Breast epithelium (tissue), 4 donors: ENCODE data around the gene HDAC7. TPM values are rescaled to one million over a fixed set of nuclear protein-coding genes. Genes with fewer than 3 reads are reported as not detected.
"Not testable (repeated sequence)": the region's sequence is repeated elsewhere in the genome, so short reads cannot be mapped to it uniquely, and the experiment has no call there.

Experiments
- DNase-seq, 2 donors: peaks; one replicate each; pipeline ENCODE4 v3.0.0-alpha.2; 2019; ENCODE audit warnings: low spot score in 2 of 2
- H3K27ac ChIP-seq, 2 donors: fragments of 200-600 bp; sonication (generic) in 1 of 2; one replicate each; pipeline ENCODE4 v1.5.1; 2016 to 2019; ENCODE audit warnings: mild to moderate bottlenecking in 1 of 2
- H3K27me3 ChIP-seq, 2 donors: fragments of 200-600 bp; sonication (generic) in 1 of 2; one replicate each; pipeline versions ENCODE4 v1.5.1 to v1.6.0; 2017 to 2019; ENCODE audit warnings: control low read depth in 1 of 2, mild to moderate bottlenecking in 1 of 2
- H3K36me3 ChIP-seq: fragments of 200-600 bp; one replicate; pipeline ENCODE4 v1.5.1; 2019
- H3K4me1 ChIP-seq, 2 donors: fragments of 200-600 bp; sonication (generic); one replicate each; pipeline ENCODE4 v1.5.1; 2016 to 2019; ENCODE audit warnings: control low read depth in 1 of 2
- H3K4me3 ChIP-seq, 3 donors: fragments of 200-600 bp; sonication (generic); 1 replicate in 2 of 3; 2 replicates in 1 of 3; pipeline ENCODE4 v1.5.1; 2016 to 2019; ENCODE audit warnings: mild to moderate bottlenecking in 3 of 3, moderate library complexity in 2 of 3
- H3K9me3 ChIP-seq, 2 donors: fragments of 200-600 bp; sonication (generic) in 1 of 2; one replicate each; pipeline ENCODE4 v1.5.1; 2016 to 2019; ENCODE audit warnings: control low read depth in 1 of 2
- CTCF ChIP-seq, 3 donors: fragments of 450-650 bp; IDR thresholded peaks; one replicate each; pipeline ENCODE4 v1.5.1; 2016 to 2017; ENCODE audit warnings: antibody characterized with exemption in 3 of 3, mild to moderate bottlenecking in 3 of 3, moderate library complexity in 3 of 3
- POLR2A ChIP-seq: fragments of 450-650 bp; IDR thresholded peaks from one replicate; pipeline ENCODE4 v1.6.1; 2016; ENCODE audit warnings: antibody characterized with exemption, mild to moderate bottlenecking, moderate library complexity
- POLR2AphosphoS5 ChIP-seq, 3 donors: sonication (generic); formaldehyde crosslinking; IDR thresholded peaks; one replicate each; pipeline ENCODE4 v1.6.1; 2017; ENCODE audit warnings: antibody characterized with exemption in 3 of 3
- intact Hi-C: fragments of 100-400 bp; cut with DNase I; formaldehyde crosslinking; loops from one replicate; pipeline ENCODE4 v1.15.1; 2023; ENCODE audit warnings: low total_unique reads
- total RNA-seq, 3 donors: library from RNA; depleted of rRNA; stranded (reverse); fragments of >200 nt; gene quantifications; one replicate each; pipeline ENCODE4 v1.1.0, GENCODE V29; 2016

HDAC7 gene
- total RNA-seq, 3 donors from 2014 or later, result 37.6 to 77.0 (median 44.9) TPM

- peak overlapping the region; percentile 75 to 99 (median 91) for H3K4me3 ChIP-seq
- no peak for DNase-seq
Observed at GRCh38 chr12:47817272-47818006, 2.3 kb downstream of the HDAC7 start.

GRCh38 chr12:47816403-47817271 is 3.1 kb downstream of the HDAC7 start:
- no peaks in the 10 kb centered on the region for H3K9me3 ChIP-seq
- H3K4me3 ChIP-seq, result peak overlapping the region; percentile 75 to 99 (median 91)
- DNase-seq, result no peak
- peaks cover 48 to 60% of the 10 kb centered on the region in 2 donors for H3K4me1 ChIP-seq
- no peaks in the 10 kb centered on the region for H3K36me3 ChIP-seq
- H3K27me3 ChIP-seq, result no peaks in the 10 kb centered on the region
- intact Hi-C loops, result no loop called here
- peak overlapping the region; percentile 98 to 100 for H3K27ac ChIP-seq
- TF ChIP-seq POLR2A (no peak), POLR2AphosphoS5 (IDR thresholded peaks at IDR 0.05) (peak in 1 of 3 donors; percentile 11)

More at GRCh38 chr12:47817272-47818006, 2.3 kb downstream of the HDAC7 start:
- H3K9me3 ChIP-seq, result no peaks in the 10 kb centered on the region
- intact Hi-C loops, result no loop called here
- TF ChIP-seq POLR2AphosphoS5 (IDR thresholded peaks at IDR 0.05) (no peak), POLR2A (no peak), CTCF (IDR thresholded peaks at IDR 0.05) (no peak)
- H3K36me3 ChIP-seq, result no peaks in the 10 kb centered on the region
- H3K27me3 ChIP-seq, result no peaks in the 10 kb centered on the region
- peak overlapping the region; percentile 98 to 100 for H3K27ac ChIP-seq
- H3K4me1 ChIP-seq, result peaks cover 49 to 56% of the 10 kb centered on the region in 2 donors

GRCh38 chr12:47815447-47815846 is 4.3 kb downstream of the HDAC7 start:
- DNase-seq, intact Hi-C loops: not testable (repeated sequence)
- peaks cover 39 to 63% of the 10 kb centered on the region in 2 donors for H3K4me1 ChIP-seq

GRCh38 chr12:47814539-47815170 is 5.0 kb downstream of the HDAC7 start:
- Histone ChIP-seq H3K27me3 (no peaks in the 10 kb centered on the region), H3K4me3 (peak overlapping the region in 1 of 3 donors; percentile 70), H3K27ac (peak overlapping the region; percentile 98 to 99), H3K4me1 (peaks cover 40 to 63% of the 10 kb centered on the region in 2 donors), H3K36me3 (no peaks in the 10 kb centered on the region), H3K9me3 (no peaks in the 10 kb centered on the region)
- DNase-seq, result no peak
- intact Hi-C loops, result no loop called here
- TF ChIP-seq POLR2A, result no peak
- no peak for TF ChIP-seq POLR2AphosphoS5 (IDR thresholded peaks at IDR 0.05)
- no peak for TF ChIP-seq CTCF (IDR thresholded peaks at IDR 0.05)

More at GRCh38 chr12:47815447-47815846, 4.3 kb downstream of the HDAC7 start:
- H3K9me3 ChIP-seq, H3K36me3 ChIP-seq, H3K27me3 ChIP-seq, H3K4me3 ChIP-seq: not testable (repeated sequence)
- peak overlapping the region; percentile 98 to 99 for H3K27ac ChIP-seq

GRCh38 chr12:47813511-47814196 is 6.0 kb downstream of the HDAC7 start:
- H3K9me3 ChIP-seq, result no peaks in the 10 kb centered on the region
- H3K27me3 ChIP-seq, result no peaks in the 10 kb centered on the region
- no peak for TF ChIP-seq POLR2A
- TF ChIP-seq POLR2AphosphoS5 (IDR thresholded peaks at IDR 0.05), result no peak
- TF ChIP-seq CTCF (IDR thresholded peaks at IDR 0.05), result no peak
- peak overlapping the region; percentile 43 to 70 (median 43) for H3K4me3 ChIP-seq
- no peaks in the 10 kb centered on the region for H3K36me3 ChIP-seq
- DNase-seq, result no peak
- peaks cover 43 to 68% of the 10 kb centered on the region in 2 donors for H3K4me1 ChIP-seq
- intact Hi-C loops, result no loop called here
- H3K27ac ChIP-seq, result peak overlapping the region; percentile 98 to 99
